ENCODE measurements around the gene GNAO1.

GNAO1 gene

DNA sequence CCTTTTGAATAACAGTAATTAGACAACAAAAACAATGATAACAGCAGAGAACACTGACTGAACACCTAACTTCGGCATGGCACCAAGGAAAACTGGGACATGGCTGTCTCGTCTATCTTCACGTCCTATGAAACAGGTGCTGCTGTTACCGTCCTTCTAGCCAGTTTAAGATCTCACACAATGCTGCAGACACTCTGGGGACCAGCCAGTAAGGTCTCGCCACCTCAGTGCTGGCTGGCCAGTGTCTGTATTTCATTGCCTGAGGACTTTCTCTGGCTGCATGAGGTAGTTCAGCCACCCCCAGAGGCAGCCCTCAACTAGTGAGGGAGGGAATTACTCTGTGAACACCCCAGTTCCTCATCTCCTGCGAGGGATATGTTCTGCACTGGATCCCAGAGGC, 176.5 kb downstream of the GNAO1 start:
- Histone ChIP-seq H3K27ac (replicated peaks) (no peak overlapping the region), H3K4me3 (replicated peaks; ENCODE audit: insufficient read depth, low read length) (no peak overlapping the region), H3K27me3 (ENCODE audit: insufficient read depth, poor library complexity, severe bottlenecking) (no peaks in the 10 kb centered on the region)
- no peak for DNase-seq (ENCODE audit: low read depth in 1 of 2, low spot score in 1 of 2)
- no peak for TF ChIP-seq CTCF (IDR thresholded peaks at IDR 0.05; ENCODE audit: insufficient read depth, low read length)
- TF ChIP-seq SPI1 (IDR thresholded peaks at IDR 0.05; ENCODE audit: borderline replicate concordance, low read depth), result no peak
- TF ChIP-seq GABPA (IDR thresholded peaks at IDR 0.05; ENCODE audit: low read depth), result no peak
- no peak for TF ChIP-seq POLR2AphosphoS5 (IDR thresholded peaks at IDR 0.05; ENCODE audit: low read depth)
- TF ChIP-seq REST (IDR thresholded peaks at IDR 0.05; ENCODE audit: insufficient replicate concordance, low read depth), result no peak

DNA sequence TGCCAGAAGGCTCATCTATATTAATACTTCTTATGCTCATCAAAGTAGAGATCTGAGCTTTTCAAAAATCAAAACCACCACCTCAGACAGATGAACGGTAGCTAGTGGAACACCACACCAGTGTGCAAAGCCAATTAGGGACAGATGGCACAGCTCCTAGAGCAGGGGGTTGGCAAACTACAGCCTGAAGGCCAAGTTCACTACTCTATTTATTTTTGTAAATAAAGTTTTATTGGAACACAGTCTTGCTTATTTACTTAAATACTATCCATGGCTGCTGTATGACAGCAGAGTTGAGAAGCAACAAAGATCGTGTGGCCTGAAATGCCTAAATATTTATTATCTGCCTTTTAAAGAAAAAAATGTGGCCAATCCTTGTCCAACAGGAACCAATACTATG, 177.3 kb downstream of the GNAO1 start:
- no peaks in the 10 kb centered on the region for H3K27me3 ChIP-seq (ENCODE audit: insufficient read depth, poor library complexity, severe bottlenecking)
- DNase-seq (ENCODE audit: low read depth in 1 of 2, low spot score in 1 of 2), result no peak
- TF ChIP-seq GABPA (IDR thresholded peaks at IDR 0.05; ENCODE audit: low read depth) (no peak), SPI1 (IDR thresholded peaks at IDR 0.05; ENCODE audit: borderline replicate concordance, low read depth) (no peak), POLR2AphosphoS5 (IDR thresholded peaks at IDR 0.05; ENCODE audit: low read depth) (no peak), REST (IDR thresholded peaks at IDR 0.05; ENCODE audit: insufficient replicate concordance, low read depth) (no peak), CTCF (IDR thresholded peaks at IDR 0.05; ENCODE audit: insufficient read depth, low read length) (no peak)
- H3K4me3 ChIP-seq (replicated peaks; ENCODE audit: insufficient read depth, low read length), result no peak overlapping the region
- H3K27ac ChIP-seq (replicated peaks), result no peak overlapping the region

GRCh38 chr16:56369202-56369601, 177.9 kb downstream of the GNAO1 start:
- Histone ChIP-seq H3K4me3 (replicated peaks; ENCODE audit: insufficient read depth, low read length) (no peak overlapping the region), H3K27ac (replicated peaks) (no peak overlapping the region), H3K27me3 (ENCODE audit: insufficient read depth, poor library complexity, severe bottlenecking) (no peaks in the 10 kb centered on the region)
- no peak for DNase-seq (ENCODE audit: low read depth in 1 of 2, low spot score in 1 of 2)
- TF ChIP-seq GABPA (IDR thresholded peaks at IDR 0.05; ENCODE audit: low read depth) (no peak), CTCF (IDR thresholded peaks at IDR 0.05; ENCODE audit: insufficient read depth, low read length) (no peak), REST (IDR thresholded peaks at IDR 0.05; ENCODE audit: insufficient replicate concordance, low read depth) (no peak)
